CD4-positive, alpha-beta T cell treated with Interleukin-17A for 4 hours (primary cell): ENCODE data around the gene PRAF2.

Experiments
- DNase-seq: peaks from one replicate; pipeline ENCODE4 v3.0.0-alpha.2; 2020; ENCODE audit warnings: mixed read lengths

The PRAF2 gene

GRCh38 chrX:49073601-49074575 lies at the start of gene PRAF2:
TSS of gene PRAF2 (minus strand) at chrX:49074002. CDS start at chrX:49073987, 15 bp downstream.
- DNase-seq, result peak; percentile 92

GRCh38 chrX:49122499-49122898 lies 48.7 kb upstream of the PRAF2 start:
- no peak for DNase-seq

GRCh38 chrX:49120091-49120490 lies 46.3 kb upstream of the PRAF2 start:
- DNase-seq, result no peak

GRCh38 chrX:49117581-49117980 lies 43.8 kb upstream of the PRAF2 start:
- no peak for DNase-seq

- DNase-seq, result no peak
Observed at GRCh38 chrX:49116716-49117115, 42.9 kb upstream of the PRAF2 start.

GRCh38 chrX:49116076-49116475 lies 42.3 kb upstream of the PRAF2 start:
- DNase-seq, result no peak

GRCh38 chrX:49111791-49112190 lies 38.0 kb upstream of the PRAF2 start:
- DNase-seq, result no peak

- DNase-seq, result no peak
Observed at GRCh38 chrX:49110417-49110816, 36.6 kb upstream of the PRAF2 start.

- no peak for DNase-seq
Observed at GRCh38 chrX:49108641-49109040, 34.8 kb upstream of the PRAF2 start.

GRCh38 chrX:49106930-49107329 lies 33.1 kb upstream of the PRAF2 start:
- no peak for DNase-seq

GRCh38 chrX:49106296-49106695 lies 32.5 kb upstream of the PRAF2 start:
- DNase-seq, result no peak

- DNase-seq, result no peak
Observed at GRCh38 chrX:49103637-49104036, 29.8 kb upstream of the PRAF2 start.

GRCh38 chrX:49102190-49102589 lies 28.4 kb upstream of the PRAF2 start:
- no peak for DNase-seq

GRCh38 chrX:49101629-49101984 lies 27.8 kb upstream of the PRAF2 start:
- DNase-seq, result no peak

GRCh38 chrX:49100704-49101628 lies 27.2 kb upstream of the PRAF2 start:
- peak; percentile 89 for DNase-seq

GRCh38 chrX:49096419-49096818 lies 22.6 kb upstream of the PRAF2 start:
- no peak for DNase-seq

GRCh38 chrX:49089553-49089952 lies 15.8 kb upstream of the PRAF2 start:
- DNase-seq, result no peak

GRCh38 chrX:49082271-49082871 lies 8.6 kb upstream of the PRAF2 start:
- DNase-seq, result no peak

- DNase-seq, result peak; percentile 78
Observed at GRCh38 chrX:49079489-49080428, 6.0 kb upstream of the PRAF2 start, which contains the start of gene WDR45. TSS of gene WDR45 (minus strand) at chrX:49079887. CDS start at chrX:49078095, 1,792 bp downstream.

GRCh38 chrX:49077941-49078340 lies 4.1 kb upstream of the PRAF2 start:
- DNase-seq, result no peak

- no peak for DNase-seq
Observed at GRCh38 chrX:49075347-49075746, 1.5 kb upstream of the PRAF2 start.

GRCh38 chrX:49072712-49073095 lies 1.1 kb downstream of the PRAF2 start:
- DNase-seq, result no peak
